GM18873 (cell line): ENCODE measurements around the gene CDC42EP5.
A peak's percentile ranks its signal among the peaks of the same experiment; 100 is the strongest.

ENCODE experiments used
- ATAC-seq: cut with Tn5 transposase; IDR thresholded peaks from one replicate; pipeline ENCODE4 v1.9.1; 2021; ENCODE audit warnings: mild to moderate bottlenecking, moderate library complexity, moderate number of reproducible peaks; ENCODE audit not compliant: unreplicated experiment, low FRiP score

Gene CDC42EP5

GRCh38 chr19:54463531-54464043, 9.5 kb downstream of the CDC42EP5 start, which contains the start of gene LENG9:
TSS of gene LENG9 (minus strand) at chr19:54463778. CDS start at chr19:54463526, 252 bp downstream.
- ATAC-seq = peak; percentile 55

- peak; percentile 12 for ATAC-seq
These were observed 10.2 kb downstream of the CDC42EP5 start for GRCh38 chr19:54462655-54463530.

GRCh38 chr19:54462047-54462654, 10.9 kb downstream of the CDC42EP5 start:
- no peak for ATAC-seq

GRCh38 chr19:54461613-54462012, 11.5 kb downstream of the CDC42EP5 start:
- ATAC-seq = no peak

GRCh38 chr19:54461210-54461609, 11.9 kb downstream of the CDC42EP5 start:
- no peak for ATAC-seq

- ATAC-seq = no peak
These were observed 12.7 kb downstream of the CDC42EP5 start for GRCh38 chr19:54460230-54461005.

- ATAC-seq = no peak
These were observed 13.5 kb downstream of the CDC42EP5 start for GRCh38 chr19:54459282-54460229.

GRCh38 chr19:54458648-54459281, 14.3 kb downstream of the CDC42EP5 start:
- no peak for ATAC-seq

- no peak for ATAC-seq
These were observed 15.1 kb downstream of the CDC42EP5 start for GRCh38 chr19:54457773-54458647.

GRCh38 chr19:54456423-54457373, 16.4 kb downstream of the CDC42EP5 start:
- ATAC-seq = no peak

GRCh38 chr19:54455786-54456422, 17.2 kb downstream of the CDC42EP5 start:
- ATAC-seq = no peak

- ATAC-seq = no peak
These were observed 18.1 kb downstream of the CDC42EP5 start for GRCh38 chr19:54454781-54455675.

GRCh38 chr19:54453921-54454780, 18.9 kb downstream of the CDC42EP5 start:
- no peak for ATAC-seq

- ATAC-seq = no peak
These were observed 20.5 kb downstream of the CDC42EP5 start for GRCh38 chr19:54452626-54453025.

- no peak for ATAC-seq
These were observed 21.1 kb downstream of the CDC42EP5 start for GRCh38 chr19:54451997-54452396.
